Lower leg skin (tissue), 4 donors: Measurements from ENCODE around the gene ARFRP1. TPM values are rescaled to one million over a fixed set of nuclear protein-coding genes. Genes with fewer than 3 reads are reported as not detected.

Source experiments
- DNase-seq, 2 donors: peaks; one replicate each; pipeline ENCODE4 v3.0.0-alpha.2; 2019; ENCODE audit warnings: low spot score in 2 of 2
- H3K4me3 ChIP-seq: fragments of 200-600 bp; sonication (generic); 2 replicates; pipeline ENCODE4 v1.5.1; 2017; ENCODE audit warnings: mild to moderate bottlenecking, low read depth; ENCODE audit not compliant: poor library complexity, severe bottlenecking
- POLR2A ChIP-seq, 2 donors: fragments of 450-650 bp; IDR thresholded peaks; one replicate each; pipeline ENCODE4 v1.6.1; 2016 to 2017; ENCODE audit warnings: antibody characterized with exemption in 2 of 2, mild to moderate bottlenecking in 1 of 2, moderate library complexity in 1 of 2
- WGBS, 2 donors: methylation state at CpG; one replicate each; pipeline ENCODE4 v1.1.5; 2018; 5-methylcytosine and 5-hydroxymethylcytosine counted together
- intact Hi-C: fragments of 100-400 bp; cut with DNase I; formaldehyde crosslinking; loops from one replicate; pipeline ENCODE4 v1.15.0; 2023; ENCODE audit warnings: low total_unique reads
- total RNA-seq, 4 donors: library from RNA; depleted of rRNA; stranded (reverse); fragments of >200 nt; gene quantifications; one replicate each; pipeline ENCODE4 v1.1.0, GENCODE V29; 2016
- TF ChIP-seq, protein P1 (sequence below), 3 donors: fragments of 450-650 bp; IDR thresholded peaks; one replicate each; pipeline ENCODE4 v1.5.1; 2016; ENCODE audit warnings: antibody characterized with exemption in 3 of 3, mild to moderate bottlenecking in 3 of 3, moderate library complexity in 2 of 3

The ARFRP1 gene
- total RNA-seq, 4 donors from 2014 or later = 20.7 to 42.6 (median 34.7) TPM

DNA sequence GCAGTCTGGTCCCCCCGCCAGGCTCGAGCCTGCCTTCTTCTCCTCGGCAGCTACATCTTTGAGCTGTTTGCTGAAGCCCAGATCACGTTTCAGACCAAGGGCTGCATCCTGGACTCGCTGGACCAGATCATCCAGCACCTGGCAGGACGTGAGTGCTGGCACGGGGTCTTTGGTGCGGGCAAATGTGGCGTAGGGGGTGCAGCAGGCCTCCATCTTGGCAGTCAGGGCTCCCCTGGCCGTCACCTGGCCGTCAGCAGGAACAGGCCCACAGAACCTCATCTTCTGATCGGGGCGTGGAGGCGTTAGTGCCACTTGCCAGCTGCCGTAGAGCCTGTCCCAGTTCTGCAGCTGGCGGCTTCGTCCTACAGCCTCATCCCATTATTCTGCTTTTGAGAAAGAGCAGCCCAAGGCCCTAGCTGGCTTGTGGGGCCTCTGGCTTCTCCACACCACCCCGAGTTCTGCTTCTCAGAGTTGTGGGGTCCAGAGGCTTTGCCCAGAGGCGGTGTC, 27.9 kb downstream of the ARFRP1 start:
- WGBS, 2 donors = 64 to 69% methylated on average over 16 to 19 of the region's 19 CpGs
- no peak for DNase-seq
- intact Hi-C loops = no loop called here
- TF ChIP-seq, protein P1, sequence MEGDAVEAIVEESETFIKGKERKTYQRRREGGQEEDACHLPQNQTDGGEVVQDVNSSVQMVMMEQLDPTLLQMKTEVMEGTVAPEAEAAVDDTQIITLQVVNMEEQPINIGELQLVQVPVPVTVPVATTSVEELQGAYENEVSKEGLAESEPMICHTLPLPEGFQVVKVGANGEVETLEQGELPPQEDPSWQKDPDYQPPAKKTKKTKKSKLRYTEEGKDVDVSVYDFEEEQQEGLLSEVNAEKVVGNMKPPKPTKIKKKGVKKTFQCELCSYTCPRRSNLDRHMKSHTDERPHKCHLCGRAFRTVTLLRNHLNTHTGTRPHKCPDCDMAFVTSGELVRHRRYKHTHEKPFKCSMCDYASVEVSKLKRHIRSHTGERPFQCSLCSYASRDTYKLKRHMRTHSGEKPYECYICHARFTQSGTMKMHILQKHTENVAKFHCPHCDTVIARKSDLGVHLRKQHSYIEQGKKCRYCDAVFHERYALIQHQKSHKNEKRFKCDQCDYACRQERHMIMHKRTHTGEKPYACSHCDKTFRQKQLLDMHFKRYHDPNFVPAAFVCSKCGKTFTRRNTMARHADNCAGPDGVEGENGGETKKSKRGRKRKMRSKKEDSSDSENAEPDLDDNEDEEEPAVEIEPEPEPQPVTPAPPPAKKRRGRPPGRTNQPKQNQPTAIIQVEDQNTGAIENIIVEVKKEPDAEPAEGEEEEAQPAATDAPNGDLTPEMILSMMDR (IDR thresholded peaks at IDR 0.05) = no peak
- no peak for TF ChIP-seq POLR2A (IDR thresholded peaks at IDR 0.05)
- H3K4me3 ChIP-seq = no peak overlapping the region

DNA sequence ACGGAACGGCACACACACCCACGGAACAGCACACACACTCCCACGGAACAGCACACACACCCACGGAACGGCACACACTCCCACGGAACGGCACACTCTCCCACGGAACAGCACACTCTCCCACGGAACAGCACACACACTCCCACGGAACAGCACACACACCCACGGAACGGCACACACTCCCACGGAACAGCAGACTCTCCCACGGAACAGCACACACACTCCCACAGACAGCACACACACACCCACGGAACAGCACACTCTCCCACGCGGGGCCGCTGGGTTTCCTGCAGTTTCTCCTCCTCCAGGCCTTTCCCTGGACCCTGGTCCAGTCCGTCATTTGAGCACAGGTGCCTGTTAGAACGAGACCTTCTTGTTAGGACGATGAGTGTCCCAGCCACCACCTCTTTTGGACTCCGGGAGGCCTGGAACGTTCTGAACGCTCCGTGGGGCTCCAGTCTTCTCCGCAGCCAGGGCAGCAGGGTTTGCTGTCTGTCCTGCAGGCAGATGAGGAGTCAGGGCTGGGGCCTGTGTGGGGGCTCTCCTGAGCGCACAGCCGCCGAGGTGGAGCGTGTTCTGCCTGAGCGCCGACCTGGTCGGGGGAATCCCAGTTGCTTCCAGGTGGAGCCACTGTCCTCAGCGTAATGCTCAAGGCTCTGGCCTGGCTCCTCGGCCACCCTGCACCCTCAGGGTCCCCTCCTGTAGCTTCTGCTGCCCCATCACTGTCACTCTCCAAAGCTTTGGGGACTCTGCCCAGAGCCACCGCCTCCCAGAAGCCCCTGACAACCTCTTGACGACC, 28.9 kb downstream of the ARFRP1 start:
- no peak overlapping the region for H3K4me3 ChIP-seq
- no peak for DNase-seq
- intact Hi-C loops = no loop called here
- WGBS, 2 donors = 87 to 89% methylated on average over 37 to 38 of the region's 38 CpGs
- TF ChIP-seq, protein P1 (IDR thresholded peaks at IDR 0.05) = no peak
- no peak for TF ChIP-seq POLR2A (IDR thresholded peaks at IDR 0.05)

DNA sequence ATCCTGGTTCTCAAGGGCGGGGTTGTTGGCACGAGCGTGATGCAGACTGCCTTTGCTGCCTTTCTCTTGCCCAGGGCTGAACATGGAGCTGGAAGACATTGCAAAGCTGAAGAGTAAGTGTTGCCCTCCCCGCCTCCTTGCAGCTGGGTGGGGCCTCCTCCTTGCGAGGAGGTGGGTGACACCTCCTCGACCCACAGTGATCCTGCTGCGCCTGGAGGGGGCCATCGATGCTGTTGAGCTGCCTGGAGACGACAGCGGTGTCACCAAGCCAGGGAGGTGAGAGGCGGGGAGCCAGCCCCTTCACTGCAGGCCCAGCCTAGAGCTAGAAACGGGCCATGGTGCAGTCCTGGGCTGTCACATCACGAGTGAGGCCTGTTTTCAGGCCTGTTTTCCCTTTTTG, 29.7 kb downstream of the ARFRP1 start:
- 35 to 51% methylated on average over 9 to 10 of the region's 13 CpGs for WGBS, 2 donors
- intact Hi-C loops = no loop called here
- no peak overlapping the region for H3K4me3 ChIP-seq

DNA sequence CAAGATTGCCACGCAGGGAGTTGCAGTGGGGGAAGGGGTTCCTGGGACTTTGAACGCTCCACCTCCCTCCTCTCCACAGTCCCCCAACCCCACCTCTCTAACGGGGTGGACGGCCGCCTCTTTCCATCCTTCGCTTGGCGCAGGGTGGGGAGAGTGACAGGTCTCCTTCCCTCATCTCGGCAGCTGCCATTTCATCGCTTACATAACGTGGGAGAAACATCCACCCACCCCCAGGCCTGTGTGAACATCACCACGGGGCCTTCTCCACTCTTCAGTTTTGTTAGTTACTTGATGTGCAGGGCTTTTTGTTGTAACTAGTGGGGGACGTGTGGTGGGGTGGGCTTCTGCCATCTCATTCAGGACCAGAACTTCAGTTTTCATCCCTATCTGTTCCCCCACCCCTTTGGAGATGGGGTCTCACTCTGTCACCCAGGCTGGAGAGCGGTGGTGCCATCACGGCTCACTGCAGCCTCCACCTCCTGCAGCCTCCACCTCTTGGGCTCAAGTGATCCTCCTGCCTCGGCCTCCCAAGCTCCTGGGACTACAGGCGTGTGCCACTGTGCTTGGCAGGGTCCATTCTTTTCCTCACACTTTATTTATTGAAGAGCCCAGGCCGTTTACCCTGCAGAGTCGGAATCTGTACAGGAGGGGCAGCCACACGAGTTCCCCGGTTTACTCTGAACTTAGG, 32.0 kb downstream of the ARFRP1 start:
- no peak for DNase-seq
- WGBS, 2 donors = 95 to 96% methylated on average over 19 to 20 of the region's 20 CpGs
- H3K4me3 ChIP-seq = no peak overlapping the region
- intact Hi-C loops = no loop called here
- TF ChIP-seq POLR2A (IDR thresholded peaks at IDR 0.05) = no peak
- TF ChIP-seq, protein P1 (IDR thresholded peaks at IDR 0.05) = no peak

More for the DNA sequence above, 29.7 kb downstream of the ARFRP1 start:
- no peak for TF ChIP-seq POLR2A (IDR thresholded peaks at IDR 0.05)
- TF ChIP-seq, protein P1 (IDR thresholded peaks at IDR 0.05) = no peak
- no peak for DNase-seq

DNA sequence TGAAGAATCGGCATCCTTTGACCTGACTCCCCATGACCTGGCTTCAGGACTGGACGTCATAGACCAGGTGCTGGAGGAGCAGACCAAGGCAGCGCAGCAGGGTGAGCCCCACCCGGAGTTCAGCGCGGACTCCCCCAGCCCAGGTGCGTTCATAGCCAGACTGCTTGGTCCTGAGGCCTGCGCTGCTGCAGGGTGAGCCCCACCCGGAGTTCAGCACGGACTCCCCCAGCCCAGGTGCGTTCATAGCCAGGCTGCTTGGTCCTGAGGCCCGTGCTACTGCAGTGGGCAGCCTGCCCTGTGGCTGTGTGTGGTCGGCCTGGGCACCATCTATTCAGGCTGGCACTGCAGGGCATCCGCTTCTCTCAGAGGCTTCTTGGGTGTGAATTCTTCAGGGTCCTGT, 33.8 kb downstream of the ARFRP1 start:
- intact Hi-C loops = no loop called here
- no peak for DNase-seq
- TF ChIP-seq POLR2A (IDR thresholded peaks at IDR 0.05) = no peak
- TF ChIP-seq, protein P1 (IDR thresholded peaks at IDR 0.05) = no peak
- WGBS, 2 donors = 93 to 97% methylated on average over 11 to 14 of the region's 14 CpGs
- H3K4me3 ChIP-seq = no peak overlapping the region
